ENCODE measurements around the gene C1QTNF4. TPM values are rescaled to one million over a fixed set of nuclear protein-coding genes. Genes with fewer than 3 reads are reported as not detected.

C1QTNF4 gene
- total and polyA plus RNA-seq, 2 of the 13 experiments (the other 11 are each of a cell fraction or from before 2014, with no cell fraction given), result not detected

DNA sequence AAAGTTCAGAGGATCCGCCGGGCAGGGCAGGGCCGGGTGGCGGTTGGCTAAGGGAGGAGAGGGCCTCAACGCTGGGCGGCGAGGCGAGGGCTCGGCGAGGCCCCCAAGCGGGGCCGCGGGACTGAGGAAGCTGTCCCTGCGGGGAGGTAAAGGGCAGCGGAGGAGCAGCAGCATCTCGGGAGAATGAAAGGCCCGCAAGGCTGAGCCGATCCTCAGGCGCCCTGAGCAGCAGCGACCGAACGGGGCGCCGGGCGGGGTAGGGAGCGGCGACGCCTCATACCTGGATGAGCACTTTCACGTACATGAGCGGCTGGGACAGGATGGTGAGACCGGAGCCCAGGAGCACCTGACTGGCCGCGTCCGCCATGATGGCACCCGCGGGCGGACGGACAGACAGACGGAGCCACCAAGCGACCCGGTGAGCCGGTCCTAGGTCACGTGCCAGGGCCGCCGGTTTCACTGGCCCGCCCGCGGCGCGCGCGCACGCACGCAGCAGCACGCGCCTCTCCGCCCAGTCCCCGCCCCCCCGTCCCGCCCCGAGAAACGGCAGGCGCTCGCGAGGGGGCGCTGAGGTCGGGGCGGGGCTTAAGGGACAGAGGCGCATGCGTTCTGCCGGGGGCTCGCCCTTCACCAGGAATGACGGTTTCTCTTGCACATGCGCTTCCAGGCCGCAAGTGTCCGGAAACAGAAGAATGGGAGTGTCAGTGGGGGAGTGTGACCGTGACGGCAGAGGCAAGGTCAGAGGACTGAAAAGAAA is 48.1 kb upstream of the C1QTNF4 start, which contains the start of gene MTCH2 (continued):
- TF ChIP-seq, protein P1, sequence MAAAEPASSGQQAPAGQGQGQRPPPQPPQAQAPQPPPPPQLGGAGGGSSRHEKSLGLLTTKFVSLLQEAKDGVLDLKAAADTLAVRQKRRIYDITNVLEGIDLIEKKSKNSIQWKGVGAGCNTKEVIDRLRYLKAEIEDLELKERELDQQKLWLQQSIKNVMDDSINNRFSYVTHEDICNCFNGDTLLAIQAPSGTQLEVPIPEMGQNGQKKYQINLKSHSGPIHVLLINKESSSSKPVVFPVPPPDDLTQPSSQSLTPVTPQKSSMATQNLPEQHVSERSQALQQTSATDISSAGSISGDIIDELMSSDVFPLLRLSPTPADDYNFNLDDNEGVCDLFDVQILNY (CRISPR knock-in tag; conservative IDR thresholded peaks at IDR 0.05), result 0 out of 2 replicates have a peak, but pooled peaks have one; percentile 21
- TF ChIP-seq, protein P2, sequence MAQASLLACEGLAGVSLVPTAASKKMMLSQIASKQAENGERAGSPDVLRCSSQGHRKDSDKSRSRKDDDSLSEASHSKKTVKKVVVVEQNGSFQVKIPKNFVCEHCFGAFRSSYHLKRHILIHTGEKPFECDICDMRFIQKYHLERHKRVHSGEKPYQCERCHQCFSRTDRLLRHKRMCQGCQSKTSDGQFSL (CRISPR knock-in tag; IDR thresholded peaks at IDR 0.05), result no peak
- TF ChIP-seq ZNF441 (CRISPR knock-in tag; IDR thresholded peaks at IDR 0.05; ENCODE audit: borderline replicate concordance) (peak; percentile 90; the same call in 1 of the 2 replicates), KDM5A (IDR thresholded peaks at IDR 0.05; ENCODE audit: borderline replicate concordance, low read length) (peak; percentile 60; the same call in 1 of the 2 replicates), KDM3A (CRISPR knock-in tag; IDR thresholded peaks at IDR 0.05; ENCODE audit: low read depth) (peak; percentile 64; the same call in 1 of the 2 replicates), ISX (CRISPR knock-in tag; conservative IDR thresholded peaks at IDR 0.05) (0 out of 2 replicates have a peak, but pooled peaks have one; percentile 34), PHB2 (IDR thresholded peaks at IDR 0.05; ENCODE audit: partially characterized antibody) (no peak), KAT8 (CRISPR knock-in tag; IDR thresholded peaks at IDR 0.05) (peak; percentile 81), RAD51 (IDR thresholded peaks at IDR 0.05; ENCODE audit: borderline replicate concordance) (peak; percentile 57), ZNF577 (CRISPR knock-in tag; IDR thresholded peaks at IDR 0.05; ENCODE audit: borderline replicate concordance, low read depth) (no peak), GATAD1 (CRISPR knock-in tag; IDR thresholded peaks at IDR 0.05) (peak; percentile 66), PLRG1 (conservative IDR thresholded peaks at IDR 0.05) (no peak), FIP1L1 (IDR thresholded peaks at IDR 0.05; ENCODE audit: borderline replicate concordance, insufficient read depth, low read depth, low read length) (no peak), SKI (IDR thresholded peaks at IDR 0.05; ENCODE audit: partially characterized antibody) (peak; percentile 30), ZNF180 (CRISPR knock-in tag; IDR thresholded peaks at IDR 0.05; ENCODE audit: borderline replicate concordance, low read depth) (0 out of 2 replicates have a peak, but pooled peaks have one; percentile 33), SRSF4 (IDR thresholded peaks at IDR 0.05; ENCODE audit: low read depth, low read length, poor library complexity, severe bottlenecking) (no peak), SALL1 (CRISPR knock-in tag; IDR thresholded peaks at IDR 0.05) (peak; percentile 95), ZNF775 (CRISPR knock-in tag; IDR thresholded peaks at IDR 0.05; ENCODE audit: borderline replicate concordance) (no peak), ZFP36L2 (CRISPR knock-in tag; IDR thresholded peaks at IDR 0.05) (peak; percentile 67; the same call in 1 of the 2 replicates), NR2C2 (CRISPR knock-in tag; IDR thresholded peaks at IDR 0.05; ENCODE audit: borderline replicate concordance) (peak; percentile 42; the same call in 1 of the 2 replicates)
- TF ChIP-seq, protein P3, sequence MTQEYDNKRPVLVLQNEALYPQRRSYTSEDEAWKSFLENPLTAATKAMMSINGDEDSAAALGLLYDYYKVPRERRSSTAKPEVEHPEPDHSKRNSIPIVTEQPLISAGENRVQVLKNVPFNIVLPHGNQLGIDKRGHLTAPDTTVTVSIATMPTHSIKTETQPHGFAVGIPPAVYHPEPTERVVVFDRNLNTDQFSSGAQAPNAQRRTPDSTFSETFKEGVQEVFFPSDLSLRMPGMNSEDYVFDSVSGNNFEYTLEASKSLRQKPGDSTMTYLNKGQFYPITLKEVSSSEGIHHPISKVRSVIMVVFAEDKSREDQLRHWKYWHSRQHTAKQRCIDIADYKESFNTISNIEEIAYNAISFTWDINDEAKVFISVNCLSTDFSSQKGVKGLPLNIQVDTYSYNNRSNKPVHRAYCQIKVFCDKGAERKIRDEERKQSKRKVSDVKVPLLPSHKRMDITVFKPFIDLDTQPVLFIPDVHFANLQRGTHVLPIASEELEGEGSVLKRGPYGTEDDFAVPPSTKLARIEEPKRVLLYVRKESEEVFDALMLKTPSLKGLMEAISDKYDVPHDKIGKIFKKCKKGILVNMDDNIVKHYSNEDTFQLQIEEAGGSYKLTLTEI (CRISPR knock-in tag; conservative IDR thresholded peaks at IDR 0.05), result no peak
- TF ChIP-seq, protein P4, sequence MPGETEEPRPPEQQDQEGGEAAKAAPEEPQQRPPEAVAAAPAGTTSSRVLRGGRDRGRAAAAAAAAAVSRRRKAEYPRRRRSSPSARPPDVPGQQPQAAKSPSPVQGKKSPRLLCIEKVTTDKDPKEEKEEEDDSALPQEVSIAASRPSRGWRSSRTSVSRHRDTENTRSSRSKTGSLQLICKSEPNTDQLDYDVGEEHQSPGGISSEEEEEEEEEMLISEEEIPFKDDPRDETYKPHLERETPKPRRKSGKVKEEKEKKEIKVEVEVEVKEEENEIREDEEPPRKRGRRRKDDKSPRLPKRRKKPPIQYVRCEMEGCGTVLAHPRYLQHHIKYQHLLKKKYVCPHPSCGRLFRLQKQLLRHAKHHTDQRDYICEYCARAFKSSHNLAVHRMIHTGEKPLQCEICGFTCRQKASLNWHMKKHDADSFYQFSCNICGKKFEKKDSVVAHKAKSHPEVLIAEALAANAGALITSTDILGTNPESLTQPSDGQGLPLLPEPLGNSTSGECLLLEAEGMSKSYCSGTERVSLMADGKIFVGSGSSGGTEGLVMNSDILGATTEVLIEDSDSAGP (CRISPR knock-in tag; IDR thresholded peaks at IDR 0.05; ENCODE audit: borderline replicate concordance), result peak; percentile 85; the same call in 1 of the 2 replicates
- TF ChIP-seq, protein P5, sequence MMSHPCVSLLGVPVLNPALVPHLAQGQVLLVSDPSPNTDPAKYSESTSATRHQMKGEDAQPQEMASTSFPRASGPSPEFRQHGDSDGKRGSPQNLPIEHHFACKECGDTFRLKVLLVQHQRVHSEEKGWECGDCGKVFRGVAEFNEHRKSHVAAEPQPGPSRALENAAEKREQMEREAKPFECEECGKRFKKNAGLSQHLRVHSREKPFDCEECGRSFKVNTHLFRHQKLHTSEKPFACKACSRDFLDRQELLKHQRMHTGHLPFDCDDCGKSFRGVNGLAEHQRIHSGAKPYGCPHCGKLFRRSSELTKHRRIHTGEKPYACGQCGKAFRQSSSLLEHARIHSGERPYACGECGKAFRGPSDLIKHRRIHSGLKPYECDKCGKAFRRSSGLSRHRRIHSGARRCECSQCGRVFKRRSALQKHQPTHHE (CRISPR knock-in tag; IDR thresholded peaks at IDR 0.05; ENCODE audit: borderline replicate concordance), result no peak
